Measurements from ENCODE around the gene MACROD2.

MACROD2 gene

GRCh38 chr20:14331646-14332045 lies 336.3 kb downstream of the MACROD2 start:
- TF ChIP-seq YY1 (IDR thresholded peaks at IDR 0.05; ENCODE audit: insufficient read depth, insufficient read length) (no peak), ZNF274 (IDR thresholded peaks at IDR 0.05; ENCODE audit: low read depth, low read length) (no peak), SUZ12 (IDR thresholded peaks at IDR 0.05; ENCODE audit: extremely low read depth, insufficient read depth, insufficient read length) (no peak)
- H3K4me1 ChIP-seq (ENCODE audit: insufficient read depth, insufficient read length) = no peaks in the 10 kb centered on the region
- no peak overlapping the region for H3K9ac ChIP-seq (ENCODE audit: insufficient read length, low read depth)
- no peak overlapping the region for H3K4me3 ChIP-seq (ENCODE audit: insufficient read length, low read depth)
- DNase-seq (ENCODE audit: low read depth, low spot score) = no peak
- H3K9me3 ChIP-seq (ENCODE audit: insufficient read depth, low read length) = no peaks in the 10 kb centered on the region
- peaks cover 15% of the 10 kb centered on the region for H3K36me3 ChIP-seq (ENCODE audit: insufficient read depth, insufficient read length, low read length)
- H3K27me3 ChIP-seq (ENCODE audit: insufficient read depth, insufficient read length) = no peaks in the 10 kb centered on the region

DNA sequence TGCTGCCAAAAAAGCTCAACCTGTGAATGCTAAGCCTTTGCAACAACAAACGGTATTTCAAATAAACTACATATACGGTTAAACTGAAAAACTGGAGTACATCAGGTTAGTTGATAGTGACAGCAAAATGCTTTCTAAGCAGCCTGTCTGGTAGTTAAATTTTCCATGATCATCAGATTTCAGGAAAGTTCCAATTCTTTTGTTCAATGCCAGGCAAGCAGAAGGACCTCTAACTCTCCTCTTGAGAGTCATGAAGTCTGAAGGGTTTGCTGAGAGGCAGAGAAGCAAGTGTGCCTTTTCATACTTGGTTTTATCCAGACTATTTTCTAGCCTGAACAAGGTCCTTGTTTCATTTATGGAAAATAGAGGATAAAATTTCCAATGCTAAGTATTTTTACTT lies 337.6 kb downstream of the MACROD2 start:
- Histone ChIP-seq H3K4me3 (ENCODE audit: insufficient read length, low read depth) (no peak overlapping the region), H3K36me3 (ENCODE audit: insufficient read depth, insufficient read length, low read length) (peaks cover 7% of the 10 kb centered on the region), H3K27me3 (ENCODE audit: insufficient read depth, insufficient read length) (no peaks in the 10 kb centered on the region), H3K4me1 (ENCODE audit: insufficient read depth, insufficient read length) (no peaks in the 10 kb centered on the region), H3K9me3 (ENCODE audit: insufficient read depth, low read length) (no peaks in the 10 kb centered on the region), H3K9ac (ENCODE audit: insufficient read length, low read depth) (no peak overlapping the region)
- TF ChIP-seq SUZ12 (IDR thresholded peaks at IDR 0.05; ENCODE audit: extremely low read depth, insufficient read depth, insufficient read length) = no peak
- TF ChIP-seq ZNF274 (IDR thresholded peaks at IDR 0.05; ENCODE audit: low read depth, low read length) = no peak
- TF ChIP-seq YY1 (IDR thresholded peaks at IDR 0.05; ENCODE audit: insufficient read depth, insufficient read length) = no peak
- no peak for DNase-seq (ENCODE audit: low read depth, low spot score)

- no peak for DNase-seq (ENCODE audit: low read depth, low spot score)
- Histone ChIP-seq H3K4me1 (ENCODE audit: insufficient read depth, insufficient read length) (no peaks in the 10 kb centered on the region), H3K27me3 (ENCODE audit: insufficient read depth, insufficient read length) (no peaks in the 10 kb centered on the region), H3K9me3 (ENCODE audit: insufficient read depth, low read length) (no peaks in the 10 kb centered on the region), H3K9ac (ENCODE audit: insufficient read length, low read depth) (no peak overlapping the region), H3K36me3 (ENCODE audit: insufficient read depth, insufficient read length, low read length) (peaks cover 4% of the 10 kb centered on the region), H3K4me3 (ENCODE audit: insufficient read length, low read depth) (no peak overlapping the region)
- TF ChIP-seq ZNF274 (IDR thresholded peaks at IDR 0.05; ENCODE audit: low read depth, low read length) (no peak), SUZ12 (IDR thresholded peaks at IDR 0.05; ENCODE audit: extremely low read depth, insufficient read depth, insufficient read length) (no peak), YY1 (IDR thresholded peaks at IDR 0.05; ENCODE audit: insufficient read depth, insufficient read length) (no peak)
Measured at GRCh38 chr20:14333721-14334120, 338.4 kb downstream of the MACROD2 start.

DNA sequence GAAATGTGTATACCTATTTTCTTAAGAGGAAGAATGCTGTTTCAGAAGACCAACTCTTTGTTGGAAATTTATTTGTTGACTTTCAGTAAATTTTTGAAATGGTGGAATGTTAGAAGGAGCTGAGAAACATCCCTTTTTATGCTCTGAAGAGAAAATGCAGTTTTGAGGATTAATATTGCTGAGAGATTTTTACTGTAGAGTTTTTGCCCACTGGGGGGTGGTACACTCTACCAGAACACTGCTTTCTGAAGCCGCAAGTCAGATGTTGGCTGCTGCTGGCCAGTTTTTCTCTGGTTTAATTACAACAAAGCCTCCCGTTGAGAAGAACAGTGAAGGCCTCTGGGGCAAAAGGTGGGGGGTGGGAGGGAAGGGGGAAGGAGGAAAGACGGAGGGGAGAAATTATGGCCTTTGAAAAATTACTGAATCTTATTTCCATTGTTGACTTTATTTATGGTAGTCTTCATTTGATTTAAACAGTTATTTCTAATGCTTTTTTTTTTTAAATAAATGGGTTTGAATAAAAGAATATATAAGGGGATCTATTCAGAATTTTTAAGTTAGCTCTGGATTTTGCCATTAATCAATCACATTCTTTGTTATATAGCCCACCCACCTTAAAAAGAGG lies 339.1 kb downstream of the MACROD2 start:
- H3K9me3 ChIP-seq (ENCODE audit: insufficient read depth, low read length) = no peaks in the 10 kb centered on the region
- no peaks in the 10 kb centered on the region for H3K4me1 ChIP-seq (ENCODE audit: insufficient read depth, insufficient read length)
- H3K4me3 ChIP-seq (ENCODE audit: insufficient read length, low read depth) = no peak overlapping the region
- peak overlapping the region; percentile 21 for H3K9ac ChIP-seq (ENCODE audit: insufficient read length, low read depth)
- TF ChIP-seq YY1 (IDR thresholded peaks at IDR 0.05; ENCODE audit: insufficient read depth, insufficient read length) (no peak), SUZ12 (IDR thresholded peaks at IDR 0.05; ENCODE audit: extremely low read depth, insufficient read depth, insufficient read length) (no peak), ZNF274 (IDR thresholded peaks at IDR 0.05; ENCODE audit: low read depth, low read length) (no peak)
- H3K27me3 ChIP-seq (ENCODE audit: insufficient read depth, insufficient read length) = no peaks in the 10 kb centered on the region
- peak; percentile 30 for DNase-seq (ENCODE audit: low read depth, low spot score)
- H3K36me3 ChIP-seq (ENCODE audit: insufficient read depth, insufficient read length, low read length) = peaks cover 2% of the 10 kb centered on the region

DNA sequence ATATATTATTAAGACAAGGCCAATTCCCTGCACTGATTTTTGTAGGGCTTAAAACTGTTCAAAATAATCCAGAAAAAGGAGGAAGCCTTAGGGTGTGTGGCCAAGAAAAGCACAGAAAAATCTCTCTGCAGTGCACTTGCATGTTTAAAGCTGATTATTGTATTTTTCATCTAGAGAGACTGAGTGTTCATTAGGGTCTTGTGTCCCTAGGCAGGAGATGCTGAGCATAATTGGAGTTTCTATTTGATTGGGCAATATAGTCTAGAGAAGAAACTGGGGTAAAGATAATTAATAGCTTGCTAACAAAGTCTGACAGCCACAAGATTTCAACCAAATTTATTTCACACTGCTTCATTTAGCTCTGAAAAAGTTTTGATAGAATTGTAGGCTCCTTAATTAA lies 339.7 kb downstream of the MACROD2 start:
- TF ChIP-seq YY1 (IDR thresholded peaks at IDR 0.05; ENCODE audit: insufficient read depth, insufficient read length) = no peak
- no peak for TF ChIP-seq SUZ12 (IDR thresholded peaks at IDR 0.05; ENCODE audit: extremely low read depth, insufficient read depth, insufficient read length)
- no peak for TF ChIP-seq ZNF274 (IDR thresholded peaks at IDR 0.05; ENCODE audit: low read depth, low read length)
- no peaks in the 10 kb centered on the region for H3K4me1 ChIP-seq (ENCODE audit: insufficient read depth, insufficient read length)
- H3K9ac ChIP-seq (ENCODE audit: insufficient read length, low read depth) = peak overlapping the region; percentile 21
- H3K9me3 ChIP-seq (ENCODE audit: insufficient read depth, low read length) = no peaks in the 10 kb centered on the region
- no peaks in the 10 kb centered on the region for H3K27me3 ChIP-seq (ENCODE audit: insufficient read depth, insufficient read length)
- H3K36me3 ChIP-seq (ENCODE audit: insufficient read depth, insufficient read length, low read length) = peaks cover 2% of the 10 kb centered on the region
- H3K4me3 ChIP-seq (ENCODE audit: insufficient read length, low read depth) = no peak overlapping the region
- no peak for DNase-seq (ENCODE audit: low read depth, low spot score)

GRCh38 chr20:14336686-14337085 lies 341.4 kb downstream of the MACROD2 start:
- TF ChIP-seq YY1 (IDR thresholded peaks at IDR 0.05; ENCODE audit: insufficient read depth, insufficient read length) (no peak), SUZ12 (IDR thresholded peaks at IDR 0.05; ENCODE audit: extremely low read depth, insufficient read depth, insufficient read length) (no peak), ZNF274 (IDR thresholded peaks at IDR 0.05; ENCODE audit: low read depth, low read length) (no peak)
- no peak for DNase-seq (ENCODE audit: low read depth, low spot score)
- no peaks in the 10 kb centered on the region for H3K9me3 ChIP-seq (ENCODE audit: insufficient read depth, low read length)

DNA sequence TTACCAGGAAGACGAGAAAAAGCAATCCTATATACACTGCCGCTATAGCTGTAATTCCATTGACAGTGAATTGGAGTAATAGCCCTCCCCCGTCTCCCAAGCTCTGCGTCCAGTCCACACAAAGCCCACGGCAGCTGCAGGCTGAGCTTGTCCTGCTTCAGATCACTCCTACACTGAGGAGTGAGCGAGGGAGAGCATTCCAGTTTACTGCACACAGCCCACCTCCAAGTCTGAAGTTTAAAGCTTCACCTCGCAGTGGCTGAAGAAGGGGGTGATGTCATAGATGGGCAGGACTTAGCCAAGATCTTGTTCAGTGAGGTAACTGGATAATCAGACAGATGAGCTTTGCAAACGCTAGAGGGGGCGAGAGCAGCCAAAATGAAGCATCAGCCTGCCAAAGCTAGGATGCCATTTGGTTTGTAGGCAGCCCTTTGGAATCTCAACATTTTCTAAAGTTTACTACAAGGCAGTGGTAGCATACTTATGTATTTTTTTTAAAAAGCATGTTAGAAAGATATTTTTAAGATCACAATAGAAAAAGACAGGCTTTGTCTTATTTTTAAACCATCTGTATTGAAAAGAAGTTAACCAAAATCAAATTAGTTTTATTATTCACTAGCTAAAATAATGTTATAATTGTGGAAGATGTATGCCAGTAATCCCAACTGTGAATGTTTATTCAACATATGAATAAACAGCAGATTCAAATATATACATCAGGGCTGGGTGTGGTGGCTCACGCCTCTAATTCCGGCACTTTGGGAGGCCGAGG lies 342.3 kb downstream of the MACROD2 start, which contains the start of gene FLRT3:
FLRT3 (minus strand) TSS at position 213 of the 772 bp plus-strand sequence. CDS start 10,106 bp downstream, outside the sequence.
- TF ChIP-seq YY1 (IDR thresholded peaks at IDR 0.05; ENCODE audit: insufficient read depth, insufficient read length) (no peak), ZNF274 (IDR thresholded peaks at IDR 0.05; ENCODE audit: low read depth, low read length) (no peak), SUZ12 (IDR thresholded peaks at IDR 0.05; ENCODE audit: extremely low read depth, insufficient read depth, insufficient read length) (no peak)

More at GRCh38 chr20:14336686-14337085, 341.4 kb downstream of the MACROD2 start:
- Histone ChIP-seq H3K27me3 (ENCODE audit: insufficient read depth, insufficient read length) (no peaks in the 10 kb centered on the region), H3K36me3 (ENCODE audit: insufficient read depth, insufficient read length, low read length) (no peaks in the 10 kb centered on the region), H3K4me3 (ENCODE audit: insufficient read length, low read depth) (peak overlapping the region; percentile 59), H3K9ac (ENCODE audit: insufficient read length, low read depth) (peak overlapping the region; percentile 83), H3K4me1 (ENCODE audit: insufficient read depth, insufficient read length) (no peaks in the 10 kb centered on the region)

More for the DNA sequence above, 342.3 kb downstream of the MACROD2 start, which contains the start of gene FLRT3:
- Histone ChIP-seq H3K4me3 (ENCODE audit: insufficient read length, low read depth) (peak within 1 kb of the TSS; percentile 59), H3K4me1 (ENCODE audit: insufficient read depth, insufficient read length) (no peaks in the 10 kb centered on the region), H3K9me3 (ENCODE audit: insufficient read depth, low read length) (no peaks in the 10 kb centered on the region), H3K27me3 (ENCODE audit: insufficient read depth, insufficient read length) (no peaks in the 10 kb centered on the region), H3K36me3 (ENCODE audit: insufficient read depth, insufficient read length, low read length) (no peaks in the 10 kb centered on the region), H3K9ac (ENCODE audit: insufficient read length, low read depth) (peak within 1 kb of the TSS; percentile 83)
- DNase-seq (ENCODE audit: low read depth, low spot score) = peak; percentile 76
